Kidney tubule cell (primary cell): ENCODE measurements around the gene BRAF.
A peak's percentile ranks its signal among the peaks of the same experiment; 100 is the strongest.
"Not testable (repeated sequence)": the region's sequence is repeated elsewhere in the genome, so short reads cannot be mapped to it uniquely, and the experiment has no call there.

Experiments
- DNase-seq: peaks from one replicate; pipeline ENCODE4 v3.0.0-alpha.2; 2018; ENCODE audit warnings: low spot score

The BRAF gene

DNA sequence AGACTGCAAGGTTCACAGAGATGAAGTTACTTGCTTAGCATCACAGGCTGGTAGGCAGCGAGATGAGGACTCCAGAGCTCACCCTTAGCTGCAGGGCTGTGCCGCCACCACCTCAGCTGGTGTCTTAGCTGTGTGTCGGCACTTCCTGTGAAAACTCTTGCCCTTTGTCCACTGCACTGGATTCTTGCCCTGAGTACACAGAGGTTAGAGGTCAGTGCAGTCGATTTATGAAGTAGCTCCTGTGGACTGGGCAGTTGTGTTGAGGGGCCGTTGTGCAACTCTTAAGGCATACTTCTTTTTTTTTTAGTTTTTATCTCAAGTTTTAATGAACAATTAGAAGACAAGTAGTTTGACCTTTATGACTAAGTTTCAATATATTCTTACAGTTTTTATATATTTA is 217.6 kb downstream of the BRAF start:
- DNase-seq, result no peak

DNA sequence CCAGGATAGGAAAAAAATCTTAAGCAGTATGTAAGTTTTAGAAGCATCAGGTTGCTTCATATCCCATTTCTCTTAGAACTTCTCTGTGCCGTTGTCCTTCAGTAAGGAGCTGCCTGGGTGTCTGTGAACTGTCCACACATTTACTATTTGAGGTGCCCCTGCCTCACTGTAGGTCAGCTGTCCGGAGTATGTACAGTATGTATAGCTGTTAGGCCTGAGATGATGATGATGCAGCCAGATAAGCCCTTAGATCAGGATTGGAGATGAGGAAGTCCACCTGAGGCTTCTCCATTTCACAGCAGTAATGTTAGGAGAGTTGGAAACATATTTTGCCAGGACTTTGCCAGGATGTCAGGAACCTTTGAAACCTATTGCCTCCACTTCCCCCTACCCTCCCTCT is 220.5 kb downstream of the BRAF start:
- DNase-seq, result no peak

DNA sequence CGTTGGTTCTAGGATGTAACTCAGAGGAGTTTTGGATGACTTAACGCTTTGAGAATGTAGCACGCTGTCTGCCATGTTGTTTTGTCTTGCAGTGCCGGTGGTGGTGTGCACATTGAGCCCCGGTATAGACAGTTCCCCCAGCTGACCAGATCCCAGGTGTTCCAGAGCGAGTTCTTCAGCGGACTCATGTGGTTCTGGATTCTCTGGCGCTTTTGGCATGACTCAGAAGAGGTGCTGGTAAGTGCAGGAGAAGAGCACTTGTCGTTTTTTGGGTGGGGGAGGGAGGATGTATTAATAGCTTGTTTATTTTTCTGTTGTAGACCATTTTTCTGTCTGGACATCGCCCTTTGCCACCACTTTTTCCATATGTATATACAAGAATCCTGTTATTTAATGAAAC is 222.0 kb downstream of the BRAF start:
- no peak for DNase-seq

DNA sequence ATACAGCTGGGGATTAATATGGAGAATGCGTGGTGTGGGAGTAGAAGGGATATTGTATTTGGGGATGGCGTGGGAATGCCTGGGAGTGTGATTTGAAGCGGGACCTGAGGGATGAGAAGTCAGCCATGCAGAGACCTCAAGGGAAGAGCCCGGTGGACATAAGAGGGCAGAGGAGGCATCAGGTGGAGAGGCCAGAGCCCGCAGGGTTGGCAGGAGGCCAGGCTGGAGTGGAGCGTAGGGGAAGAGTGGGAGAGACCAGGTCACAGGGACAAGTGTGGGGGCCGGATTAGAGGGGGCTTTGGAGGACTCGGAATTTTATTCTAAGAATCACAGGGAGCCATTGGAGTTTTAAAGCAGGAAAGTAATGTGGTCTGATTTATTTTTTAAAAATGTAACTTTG is 226.3 kb downstream of the BRAF start:
- peak; percentile 30 for DNase-seq

DNA sequence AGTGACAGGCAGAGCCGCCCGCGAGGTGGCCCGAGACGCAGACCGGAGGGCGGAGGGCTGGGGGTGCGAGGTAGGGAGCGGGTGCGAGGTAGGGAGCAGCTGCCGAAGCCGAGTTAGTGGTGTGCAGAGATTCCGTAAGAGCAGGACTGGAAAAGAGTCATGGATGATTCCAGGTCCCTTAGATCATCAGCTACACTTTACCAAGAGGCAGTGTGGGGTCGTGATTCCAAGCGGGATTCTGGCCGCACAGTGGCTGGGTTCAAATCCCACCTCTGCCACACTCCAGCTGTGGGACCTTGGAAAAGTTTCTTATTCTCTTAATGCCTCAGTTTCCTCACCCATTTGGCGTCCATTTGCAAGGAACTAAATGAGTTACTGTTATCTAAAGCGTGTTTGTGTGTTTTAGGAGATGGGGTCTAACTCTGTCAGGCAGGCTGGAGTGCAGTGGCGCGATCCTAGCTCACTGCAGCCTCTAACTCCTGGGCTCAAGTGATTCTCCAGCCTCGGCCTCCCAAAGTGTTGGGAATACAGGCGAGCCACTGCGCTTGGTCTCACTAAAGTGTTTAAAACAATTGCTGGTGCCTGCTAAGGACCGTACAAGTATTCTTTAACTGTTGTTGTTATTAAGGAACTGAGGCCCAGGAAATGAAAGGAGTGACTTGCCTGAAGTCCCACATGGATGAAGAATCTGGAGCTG is 227.1 kb downstream of the BRAF start:
- DNase-seq, result peak; percentile 77

DNA sequence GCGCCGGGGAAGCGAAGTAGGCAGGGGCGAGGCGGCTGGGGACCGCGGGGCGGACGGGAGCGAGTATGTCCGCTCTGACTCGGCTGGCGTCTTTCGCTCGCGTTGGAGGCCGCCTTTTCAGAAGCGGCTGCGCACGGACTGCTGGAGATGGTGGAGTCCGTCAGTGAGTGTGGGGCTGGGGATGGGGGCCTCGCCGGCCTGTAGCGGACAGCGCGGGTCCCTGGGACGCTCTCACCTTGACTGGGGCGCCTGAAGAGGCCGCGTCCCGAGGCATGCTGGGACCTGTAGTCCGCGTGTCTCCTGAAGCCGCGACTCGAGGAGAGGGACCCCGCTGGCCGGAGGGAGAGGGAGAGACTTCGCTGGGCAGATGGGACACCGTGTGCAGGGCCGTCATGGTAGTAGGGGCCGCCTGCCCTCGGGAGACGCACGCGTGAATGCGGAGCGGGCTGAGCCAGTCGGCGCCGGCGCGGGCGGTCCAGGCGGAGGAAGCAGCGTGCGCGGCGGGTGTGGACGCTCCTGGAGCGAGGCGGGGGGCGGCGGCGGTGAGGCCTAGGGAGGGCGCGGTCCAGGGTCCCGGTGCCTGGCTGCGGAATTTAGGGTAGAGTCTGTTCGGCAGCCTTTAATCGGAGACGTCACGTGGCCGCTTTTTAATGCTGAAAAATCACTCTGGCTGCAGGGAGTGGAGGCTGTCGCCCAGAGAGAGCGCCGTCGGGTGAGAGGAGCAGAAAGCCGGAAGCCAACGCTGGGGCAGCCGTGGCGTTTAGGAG is 227.9 kb downstream of the BRAF start, which contains the start of gene NDUFB2:
NDUFB2 (plus strand) TSS at position 29 of the 767 bp plus-strand sequence; CDS start at position 66, 37 bp downstream.
- peak; percentile 83 for DNase-seq

DNA sequence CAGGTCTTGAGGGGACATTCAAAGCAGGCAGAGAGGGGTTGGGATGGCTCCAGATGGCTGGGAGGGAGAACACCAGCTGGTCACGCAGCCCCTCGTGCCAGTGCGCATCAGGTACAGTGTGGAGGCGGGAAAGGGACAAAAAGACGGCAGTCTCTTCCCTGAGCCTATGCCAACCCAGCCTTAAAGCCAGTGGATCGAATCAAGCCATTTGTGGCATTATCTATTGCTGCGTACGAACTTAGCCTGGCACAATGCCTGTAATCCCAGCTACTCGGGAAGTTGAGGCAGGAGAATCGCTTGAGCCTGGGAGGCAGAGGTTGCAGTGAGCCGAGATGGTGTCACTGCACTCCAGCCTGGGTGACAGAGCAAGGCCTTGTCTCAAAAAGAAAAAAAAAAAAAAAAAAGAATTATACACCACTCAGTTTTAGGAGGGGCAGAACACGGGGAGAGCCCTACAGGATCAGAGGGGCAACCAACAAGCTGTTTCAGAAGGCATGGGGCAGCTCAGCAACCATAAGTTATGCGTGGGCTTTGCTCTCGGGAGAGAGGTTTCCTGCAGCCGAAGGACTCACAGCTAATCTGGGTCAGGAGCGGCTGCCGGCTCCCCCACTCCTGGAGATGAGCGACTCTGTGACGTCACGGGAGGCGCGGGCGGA is 228.6 kb downstream of the BRAF start:
- DNase-seq, result peak; percentile 93

DNA sequence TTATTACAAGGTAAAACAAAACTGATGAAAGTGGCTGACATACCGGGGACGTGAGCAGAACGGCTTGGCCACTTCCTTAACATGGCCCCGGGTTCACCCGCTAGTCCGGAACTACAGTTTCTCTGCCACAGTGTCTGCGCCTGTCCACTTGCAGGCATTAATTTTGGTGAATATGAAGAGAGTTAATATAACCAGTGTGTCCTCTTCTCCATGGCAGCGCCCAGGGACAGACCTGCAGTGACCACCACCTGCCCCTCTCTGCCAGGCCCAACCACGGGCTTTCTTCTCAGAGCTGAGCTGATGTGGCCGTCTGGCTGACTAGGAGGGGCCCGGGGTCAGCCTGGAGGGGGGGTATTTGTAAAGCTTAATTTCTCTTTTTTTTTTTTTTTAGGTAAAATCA is 229.3 kb downstream of the BRAF start:
- DNase-seq, result no peak

DNA sequence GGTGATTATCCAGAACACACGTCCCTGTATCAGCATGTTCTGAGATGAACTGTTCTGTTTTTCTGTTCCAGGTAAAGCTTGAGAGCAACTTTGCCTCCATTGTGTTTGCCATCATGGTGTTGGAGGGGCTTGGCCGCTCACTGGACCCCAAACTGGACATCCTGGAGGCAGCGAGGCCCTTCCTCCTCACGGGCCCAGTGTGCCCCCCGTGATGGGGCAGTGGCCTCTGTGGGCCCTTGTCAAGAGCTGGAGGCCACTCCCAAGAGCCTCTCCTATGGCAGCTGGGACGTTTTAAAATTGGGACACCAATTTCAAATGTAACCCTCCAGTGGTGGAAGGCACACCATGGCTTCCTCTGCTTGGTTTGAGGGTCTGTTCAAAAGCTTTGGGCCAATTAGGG is 230.1 kb downstream of the BRAF start:
- DNase-seq, result no peak

DNA sequence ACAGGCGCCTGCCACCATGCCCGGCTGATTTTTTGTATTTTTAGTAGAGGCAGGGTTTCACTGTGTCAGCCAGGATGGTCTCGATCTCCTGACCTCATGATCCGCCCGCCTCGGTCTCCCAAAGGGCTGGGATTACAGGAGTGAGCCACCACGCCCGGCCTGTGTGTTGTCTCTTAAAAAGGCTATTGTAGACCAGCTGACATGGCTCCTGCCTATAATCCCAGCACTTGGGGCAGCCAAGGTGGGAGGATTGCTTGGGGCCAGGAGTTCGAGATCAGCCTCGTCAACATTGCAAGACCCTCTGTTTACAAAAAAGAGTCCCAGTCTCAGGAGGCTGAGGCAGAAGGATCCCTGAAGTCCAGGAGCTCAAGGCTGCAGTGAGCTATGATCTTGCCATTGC is 230.9 kb downstream of the BRAF start:
- not testable (repeated sequence) for DNase-seq

DNA sequence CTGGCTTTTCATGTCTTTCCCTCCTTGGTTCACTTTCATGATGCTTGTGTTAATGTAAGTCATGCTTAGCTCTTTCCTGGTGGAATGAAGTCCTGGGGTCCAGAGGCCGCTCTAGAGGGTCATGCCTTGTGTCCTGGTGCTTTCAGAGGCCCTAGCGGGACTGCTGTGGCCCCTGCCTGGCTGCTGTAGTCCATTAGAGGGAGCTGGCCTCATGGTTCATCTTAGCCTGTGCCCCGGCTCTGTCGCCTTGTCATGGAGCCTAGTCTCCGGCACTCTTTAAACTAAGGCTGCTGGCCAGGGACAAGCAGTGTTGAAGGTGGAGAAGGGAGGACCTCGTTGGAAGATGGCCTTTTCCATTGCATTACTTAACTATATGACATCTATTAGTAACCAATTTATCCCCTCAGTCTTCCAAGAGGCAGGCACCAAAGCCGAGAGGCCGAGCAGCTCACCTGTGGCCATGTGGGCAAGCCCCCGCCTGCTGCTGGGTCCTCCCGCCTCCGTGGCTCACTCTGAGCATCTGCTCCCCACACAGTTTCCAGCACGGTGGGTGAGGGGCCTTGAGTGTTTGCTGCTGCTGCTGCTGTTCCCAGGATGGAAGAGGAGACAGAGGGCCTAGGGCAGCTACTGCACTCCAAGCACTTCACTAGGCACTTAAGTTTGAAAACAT is 233.2 kb downstream of the BRAF start:
- DNase-seq, result no peak

DNA sequence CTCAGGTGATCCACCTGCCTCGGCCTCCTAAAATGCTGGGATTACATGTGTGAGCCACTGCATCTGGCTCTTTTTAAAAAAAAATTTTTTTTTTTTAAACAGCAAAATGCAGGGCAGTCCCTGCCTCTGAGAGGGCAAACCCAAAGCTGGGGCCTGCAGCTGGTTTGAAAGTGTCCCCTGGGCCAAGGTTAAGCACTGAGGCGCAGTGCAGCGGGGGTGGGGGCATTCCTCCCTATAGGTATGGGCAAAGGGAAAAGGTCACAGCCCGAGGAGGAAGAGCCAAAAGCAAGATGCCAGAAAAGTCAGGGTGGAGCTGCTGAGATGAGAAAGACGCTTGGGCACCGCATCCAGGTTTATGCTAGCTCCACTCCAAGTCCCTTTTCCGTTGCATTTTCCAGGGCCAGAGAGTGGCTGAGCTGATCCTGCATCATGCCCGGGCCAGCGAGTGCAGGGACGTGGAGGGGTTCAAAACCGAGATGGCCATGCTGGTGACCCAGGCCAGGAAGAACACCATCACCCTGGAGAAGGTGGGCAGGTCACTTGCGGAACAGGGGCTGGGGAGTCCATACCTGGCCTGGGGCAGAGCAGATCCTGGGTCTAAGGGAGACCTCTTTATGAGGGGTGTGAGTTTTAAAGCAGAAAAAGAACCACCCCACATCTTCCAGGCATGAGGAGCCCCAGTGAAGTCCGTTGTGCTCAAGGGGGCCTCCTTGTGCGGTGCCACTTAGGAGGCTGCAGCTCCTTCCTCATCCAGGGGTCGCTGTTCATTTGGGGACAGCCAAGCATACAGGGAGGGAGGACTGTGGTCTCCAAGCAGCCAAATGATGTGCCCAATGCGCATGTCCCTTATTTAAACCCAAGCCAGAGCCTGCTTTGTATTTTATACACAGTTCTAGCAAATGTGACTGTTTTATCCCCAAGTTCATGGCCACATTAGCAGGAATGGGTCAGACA is 235.3 kb downstream of the BRAF start:
- no peak for DNase-seq

DNA sequence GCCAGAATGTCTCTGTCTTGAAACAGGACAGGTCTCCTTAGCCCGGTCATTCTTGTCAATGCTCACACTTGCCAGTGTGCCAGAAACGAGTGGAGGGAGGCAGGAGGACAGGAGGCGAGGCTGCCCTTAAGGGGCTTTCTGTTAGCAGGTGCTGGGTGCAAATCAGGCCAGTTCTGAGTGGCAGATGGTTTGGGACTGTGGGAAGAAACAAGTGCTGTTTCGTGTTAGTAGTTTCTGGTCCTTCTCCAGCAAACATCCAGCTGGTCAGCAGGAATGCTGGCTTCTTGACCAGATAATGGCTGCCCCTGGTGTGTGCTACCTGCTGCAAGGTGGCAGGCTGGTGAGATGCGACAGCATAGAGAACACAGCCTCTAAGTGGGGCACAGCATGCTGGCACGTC is 236.4 kb downstream of the BRAF start:
- DNase-seq, result no peak

DNA sequence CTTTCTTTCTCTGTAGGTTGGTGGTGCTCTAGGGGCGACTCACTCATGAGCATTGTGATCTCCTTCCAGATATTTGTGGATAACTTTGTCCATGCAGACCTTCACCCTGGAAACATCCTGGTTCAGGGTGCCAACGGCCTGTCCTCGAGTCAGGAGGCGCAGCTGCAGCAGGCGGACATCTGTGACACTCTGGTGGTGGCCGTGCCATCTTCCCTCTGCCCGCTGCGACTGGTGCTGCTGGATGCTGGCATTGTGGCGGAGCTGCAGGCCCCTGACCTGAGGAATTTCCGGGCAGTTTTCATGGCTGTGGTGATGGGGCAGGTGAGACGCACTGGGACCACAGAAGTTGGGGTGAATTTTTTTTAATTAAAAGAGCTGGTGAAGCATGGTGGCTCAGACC is 237.8 kb downstream of the BRAF start:
- no peak for DNase-seq

DNA sequence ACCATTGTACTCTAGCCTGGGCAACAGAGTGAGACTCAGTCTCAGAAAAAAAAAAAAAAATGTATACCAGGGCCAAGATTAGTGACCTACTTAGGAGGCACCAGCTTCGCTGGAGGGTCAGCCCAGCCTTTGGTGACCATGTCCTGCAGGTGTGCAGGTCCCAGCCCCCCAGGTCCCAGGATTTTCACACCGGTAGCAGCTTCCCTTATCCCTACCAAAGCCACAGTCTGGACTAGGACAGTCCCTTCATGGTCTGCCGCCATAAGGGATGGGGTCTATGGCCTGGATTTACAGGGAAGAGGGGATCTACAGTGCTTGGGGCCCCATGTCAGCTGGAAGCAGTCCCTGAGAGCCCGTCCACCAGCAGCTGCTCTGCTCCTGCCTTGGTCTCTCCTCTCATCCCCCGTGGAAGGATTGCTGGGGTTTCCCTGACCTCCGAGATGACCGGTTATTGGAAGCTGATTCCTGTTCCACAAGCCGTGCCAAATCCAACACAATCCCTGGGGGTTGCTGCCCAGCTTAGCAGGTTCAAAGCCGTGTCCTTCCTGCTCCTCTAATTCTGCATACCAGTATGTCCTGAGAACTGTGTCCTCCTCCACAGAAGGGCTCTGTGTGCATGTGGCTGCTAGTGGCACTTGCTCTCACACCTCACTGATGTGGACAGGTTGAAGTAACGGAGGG is 239.2 kb downstream of the BRAF start:
- no peak for DNase-seq

DNA sequence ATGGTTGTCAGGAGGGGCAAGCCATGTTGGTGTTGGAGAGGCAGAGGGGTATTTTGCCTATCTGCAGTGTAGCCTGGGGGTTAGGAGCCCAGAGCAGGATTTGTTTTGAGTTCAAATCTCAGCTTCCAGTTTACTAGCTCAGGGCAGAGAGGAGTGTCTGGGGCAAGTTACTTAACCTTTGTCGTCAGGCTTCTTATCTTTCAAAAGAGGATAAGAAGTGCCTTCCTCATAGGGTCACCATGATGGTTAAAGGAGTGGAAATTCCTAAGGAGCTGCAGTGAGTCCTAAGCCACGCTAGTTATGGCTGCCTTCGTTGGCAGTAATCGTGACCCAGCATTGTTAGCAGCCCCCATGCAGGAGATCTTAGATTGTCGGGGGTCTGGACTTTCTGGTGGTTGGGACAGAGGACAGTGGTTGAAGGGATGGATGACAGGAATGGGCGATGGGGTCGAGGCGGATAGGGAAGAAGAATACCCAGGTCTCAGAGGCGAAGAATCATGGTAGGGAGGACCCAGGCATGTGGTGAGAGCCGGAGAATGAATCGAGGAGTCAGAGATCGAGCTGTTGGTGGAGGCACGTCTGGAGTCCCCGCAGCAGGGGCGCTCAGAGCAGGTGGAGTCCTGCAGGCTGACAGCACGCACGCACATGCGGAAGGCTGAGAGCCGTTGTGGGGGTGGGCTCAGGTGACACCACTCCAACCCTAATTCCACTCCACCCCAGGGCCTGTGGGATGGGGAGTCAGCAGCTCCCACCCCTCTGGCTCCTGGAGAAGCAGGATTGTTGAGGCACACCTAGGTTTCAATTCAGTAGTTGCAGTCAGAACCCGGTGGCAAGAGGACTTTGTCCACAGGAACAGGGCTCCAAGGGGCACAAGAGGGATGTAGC is 240.4 kb downstream of the BRAF start:
- DNase-seq, result no peak

DNA sequence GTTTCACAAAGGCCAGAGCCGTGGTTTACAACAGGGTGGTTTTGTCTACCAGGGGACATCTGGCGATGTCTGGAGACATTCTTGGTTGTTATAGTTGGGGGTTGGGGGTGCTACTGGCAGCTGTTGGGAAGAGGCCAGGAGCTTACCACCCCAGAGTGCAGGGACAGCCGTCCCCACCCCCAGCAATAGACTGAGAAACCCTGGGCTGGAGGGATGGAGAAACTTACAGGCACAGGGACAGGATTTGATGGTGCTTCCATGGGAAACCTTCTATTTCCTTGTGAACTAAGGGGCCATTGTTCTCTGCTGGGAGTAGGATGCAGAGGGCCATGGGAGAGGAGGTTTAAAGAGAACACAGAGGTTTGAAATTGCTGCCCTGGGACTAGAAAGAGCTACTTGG is 241.1 kb downstream of the BRAF start:
- no peak for DNase-seq

DNA sequence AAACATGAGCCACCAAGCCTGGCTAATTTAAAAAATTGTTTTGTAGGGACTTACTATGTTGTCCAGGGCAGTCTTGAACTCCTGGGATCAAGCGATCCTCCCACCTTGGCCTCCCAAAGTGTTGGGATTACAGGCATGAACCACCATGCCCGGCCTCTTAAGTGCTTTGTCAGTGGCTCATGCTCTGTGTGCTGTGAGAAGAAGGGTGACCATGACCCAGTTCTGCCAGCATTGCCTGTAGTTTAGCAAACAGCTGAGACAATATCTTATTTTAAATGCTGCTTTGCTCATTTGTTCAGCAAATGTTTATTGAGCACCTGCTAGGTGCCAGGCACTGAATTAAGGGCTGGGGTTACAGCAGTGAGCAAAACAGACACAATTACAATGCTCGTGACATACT is 243.0 kb downstream of the BRAF start:
- no peak for DNase-seq

DNA sequence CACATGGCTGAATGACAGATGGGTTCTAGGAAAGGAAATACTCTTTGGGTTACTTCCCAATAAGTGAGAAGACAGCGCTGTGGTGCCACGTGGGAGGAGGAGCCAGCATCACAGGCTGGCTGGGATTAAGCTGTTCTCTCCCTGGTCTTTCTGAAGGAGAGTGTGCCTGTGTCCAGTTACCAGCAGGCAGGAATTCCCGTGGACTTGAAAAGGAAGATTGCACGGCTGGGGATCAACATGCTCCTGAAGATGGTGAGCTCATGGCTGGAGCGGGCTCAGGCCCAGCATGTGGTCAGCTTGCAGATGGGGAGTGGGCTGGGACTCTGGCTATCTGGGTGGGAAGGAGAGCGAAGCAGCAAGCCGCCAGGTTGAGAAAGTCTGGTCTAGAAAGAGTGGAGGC is 243.8 kb downstream of the BRAF start:
- DNase-seq, result no peak

DNA sequence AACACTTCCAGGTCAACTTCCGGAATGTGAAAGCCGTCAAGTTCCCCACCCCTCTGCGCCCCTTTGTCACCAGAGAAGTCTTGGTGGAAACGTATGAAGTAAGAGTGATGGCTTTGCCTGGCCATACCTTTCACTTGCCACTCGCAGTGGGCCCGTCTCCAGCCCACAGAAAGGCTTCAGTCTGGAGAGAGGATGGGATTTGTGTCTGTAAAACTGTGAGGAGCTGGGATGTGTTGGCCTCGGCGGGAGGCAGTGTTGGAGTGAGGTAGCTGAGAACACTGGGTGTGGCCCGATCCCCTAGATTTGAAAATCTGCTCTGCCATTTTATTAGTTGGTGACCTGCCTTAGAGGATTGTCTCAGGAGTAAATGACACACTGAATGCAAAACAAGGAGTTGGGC is 245.5 kb downstream of the BRAF start:
- DNase-seq, result no peak
